CD14-positive monocyte (primary cell): ENCODE results near the gene GTF2H2C. TPM values are rescaled to one million over a fixed set of nuclear protein-coding genes. Genes with fewer than 3 reads are reported as not detected.
A peak's percentile ranks its signal among the peaks of the same experiment; 100 is the strongest.
"Not testable (repeated sequence)": the region's sequence is repeated elsewhere in the genome, so short reads cannot be mapped to it uniquely, and the experiment has no call there.

Experiments
- DNase-seq, 3 donors: peaks; one replicate each; pipeline ENCODE4 v3.0.0-alpha.2; 2011 to 2022
- H2AFZ ChIP-seq: 2 replicates; pipeline ENCODE4 v1.6.0; 2012; ENCODE audit warnings: mild to moderate bottlenecking, low read depth, low read length, inconsistent platforms; ENCODE audit not compliant: insufficient read depth, poor library complexity, severe bottlenecking
- H3K27ac ChIP-seq, 2 donors: 1 replicate in 1 of 2; 2 replicates in 1 of 2; pipeline ENCODE4 v1.5.1; 2012 to 2013; ENCODE audit warnings: low read length in 2 of 2, control low read depth in 1 of 2, inconsistent platforms in 1 of 2, low read depth in 1 of 2, mild to moderate bottlenecking in 1 of 2
- H3K27me3 ChIP-seq, 2 donors: one replicate each; pipeline versions ENCODE4 v1.6.0 to v1.6.1; 2011 to 2013; ENCODE audit warnings: low read length in 2 of 2; ENCODE audit not compliant: control insufficient read depth in 2 of 2, insufficient read depth in 2 of 2
- H3K36me3 ChIP-seq, 2 donors: replicated peaks in 1 of 2; 1 replicate in 1 of 2; 2 replicates in 1 of 2; pipeline versions ENCODE4 v1.5.1 to v1.6.1; 2012 to 2013; ENCODE audit warnings: low read length in 2 of 2, control low read depth in 1 of 2, inconsistent platforms in 1 of 2, mild to moderate bottlenecking in 1 of 2; ENCODE audit not compliant: insufficient read depth in 2 of 2, control insufficient read depth in 1 of 2
- H3K4me1 ChIP-seq, 2 donors: 1 replicate in 1 of 2; 2 replicates in 1 of 2; pipeline versions ENCODE4 v1.5.1 to v1.6.1; 2012 to 2013; ENCODE audit warnings: low read length in 2 of 2, control low read depth in 1 of 2, inconsistent platforms in 1 of 2, mild to moderate bottlenecking in 1 of 2, moderate library complexity in 1 of 2; ENCODE audit not compliant: insufficient read depth in 2 of 2, control insufficient read depth in 1 of 2
- H3K4me2 ChIP-seq: replicated peaks from 2 replicates; pipeline ENCODE3; 2012; ENCODE audit warnings: low read length, moderate library complexity, mild to moderate bottlenecking; ENCODE audit not compliant: poor library complexity, severe bottlenecking; ENCODE audit errors: extremely low read depth
- H3K4me3 ChIP-seq, 3 experiments: fragments of 200-600 bp in 1 of 3; sonication (generic) in 1 of 3; replicated peaks in 1 of 3; 1 replicate in 2 of 3; 2 replicates in 1 of 3; pipeline ENCODE4 v1.5.1; 2011 to 2013; ENCODE audit warnings: low read length in 3 of 3, mild to moderate bottlenecking in 3 of 3, control low read depth in 2 of 3, low read depth in 2 of 3, inconsistent platforms in 1 of 3, moderate library complexity in 1 of 3
- H3K79me2 ChIP-seq: 2 replicates; pipeline ENCODE4 v1.6.0; 2012; ENCODE audit warnings: mild to moderate bottlenecking, control low read depth, inconsistent platforms, low read length, moderate library complexity; ENCODE audit not compliant: insufficient read depth
- H3K9ac ChIP-seq: 2 replicates; pipeline ENCODE4 v1.6.0; 2017; ENCODE audit warnings: low read length, mild to moderate bottlenecking; ENCODE audit not compliant: insufficient read depth, poor library complexity, severe bottlenecking
- H3K9me3 ChIP-seq, 2 donors: replicated peaks in 1 of 2; 1 replicate in 1 of 2; 2 replicates in 1 of 2; pipeline versions ENCODE4 v1.5.1 to v1.6.1; 2012 to 2013; ENCODE audit warnings: low read length in 2 of 2, control low read depth in 1 of 2; ENCODE audit not compliant: control insufficient read depth in 1 of 2, insufficient read depth in 1 of 2
- H4K20me1 ChIP-seq: 2 replicates; pipeline ENCODE4 v1.6.0; 2012; ENCODE audit warnings: mild to moderate bottlenecking, low read length, control low read depth, moderate library complexity; ENCODE audit not compliant: insufficient read depth
- H3K27ac Mint-ChIP-seq, 7 donors: one replicate each; pipeline ENCODE4 v1.8.0; 2020; ENCODE audit warnings: mild to moderate bottlenecking in 7 of 7, mixed read lengths in 7 of 7, moderate library complexity in 6 of 7, inconsistent platforms in 2 of 7
- H3K27me3 Mint-ChIP-seq, 3 donors: one replicate each; pipeline ENCODE4 v1.8.0; 2021 to 2022; ENCODE audit warnings: low read depth in 3 of 3, mild to moderate bottlenecking in 3 of 3, mixed read lengths in 3 of 3, moderate library complexity in 3 of 3, inconsistent platforms in 1 of 3
- H3K36me3 Mint-ChIP-seq, 2 donors: one replicate each; pipeline ENCODE4 v1.8.0; 2020; ENCODE audit warnings: mixed read lengths in 2 of 2, inconsistent platforms in 1 of 2, mild to moderate bottlenecking in 1 of 2
- H3K4me1 Mint-ChIP-seq: one replicate; pipeline ENCODE4 v1.8.0; 2020; ENCODE audit warnings: mild to moderate bottlenecking, mixed read lengths
- H3K4me3 Mint-ChIP-seq, 2 donors: one replicate each; pipeline ENCODE4 v1.8.0; 2020; ENCODE audit warnings: mild to moderate bottlenecking in 2 of 2, mixed read lengths in 2 of 2, moderate library complexity in 1 of 2
- H3K9me3 Mint-ChIP-seq, 7 donors: one replicate each; pipeline ENCODE4 v1.8.0; 2020 to 2022; ENCODE audit warnings: mixed read lengths in 7 of 7, mild to moderate bottlenecking in 6 of 7, moderate library complexity in 6 of 7, inconsistent platforms in 2 of 7
- WGBS: methylation state at CpG from one replicate; pipeline ENCODE4 v1.1.5; 2013; ENCODE audit warnings: missing lambda C conversion rate; ENCODE audit not compliant: insufficient coverage; 5-methylcytosine and 5-hydroxymethylcytosine counted together
- intact Hi-C, 2 donors: fragments of 100-400 bp; cut with micrococcal nuclease; formaldehyde crosslinking; loops; one replicate each; pipeline versions ENCODE4 v1.15.0 to v1.15.1; 2023
- polyA minus RNA-seq: library from RNA; depleted of rRNA, polyadenylated mRNA; stranded (reverse); fragments of >200 nt; gene quantifications from 2 replicates; pipeline ENCODE4 v1.2.3, GENCODE V29; 2012
- polyA plus RNA-seq, 3 donors: library from polyadenylated mRNA; depleted of rRNA in 1 of 3; unstranded in 2 of 3; stranded (reverse) in 1 of 3; fragments of 300-500 nt in 2 of 3; fragments of >200 nt in 1 of 3; fragmentation: Illumina TruSeq in 2 of 3; gene quantifications; 1 replicate in 2 of 3; 2 replicates in 1 of 3; pipeline ENCODE4 v1.2.3, GENCODE V29; 2012 to 2021
- total RNA-seq, 12 experiments: library from RNA in 1 of 12; stranded (reverse) in 1 of 12; fragments of 120-200 nt in 1 of 12; gene quantifications; one replicate each; pipeline ENCODE4 v1.2.4 and lab custom pipeline; 2013 to 2026; ENCODE audit warnings: mixed read lengths in 6 of 12, inconsistent platforms in 1 of 12
- TF ChIP-seq, protein P1 (sequence below): fragments of 200-600 bp; IDR thresholded peaks from one replicate; pipeline ENCODE4 v1.8.0; 2022; ENCODE audit warnings: antibody characterized with exemption, mild to moderate bottlenecking

The GTF2H2C gene
- 34.7 TPM for total RNA-seq (2013)
- polyA plus RNA-seq, result 10 to 100 TPM; 11.0 to 14.4 (median 13.5) TPM
- 5.0 and 10.4 TPM in 2 replicates for polyA minus RNA-seq
- total RNA-seq (lab: John Stamatoyannopoulos, UW), result 0.59 to 4.7 (median 2.6) reads per million in 11 experiments

DNA sequence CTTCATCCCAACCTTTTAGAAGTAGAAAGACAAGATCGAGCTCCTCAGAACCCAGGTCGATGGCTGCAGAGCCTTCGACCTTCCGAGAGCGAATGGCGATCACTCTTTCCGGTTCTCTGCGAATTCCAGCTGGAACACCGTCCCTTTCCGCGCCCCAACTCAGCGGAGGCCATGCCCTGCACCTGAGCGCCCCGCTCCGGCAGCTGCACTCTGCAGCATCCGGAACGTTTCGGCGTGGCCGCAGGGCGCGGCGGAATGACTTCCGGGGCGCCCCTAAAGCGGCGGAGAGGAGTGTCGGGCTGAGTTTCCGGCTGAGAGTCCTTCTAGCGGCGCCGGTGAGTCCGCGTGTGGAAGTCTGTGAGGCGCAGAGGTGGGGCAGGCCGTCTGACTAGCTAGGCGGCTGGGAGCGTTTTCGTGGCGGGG is at the start of gene GTF2H2C:
Gene GTF2H2C, plus strand, starts transcription at position 284 of the 423 bp plus-strand sequence. CDS start 4,942 bp downstream, outside the sequence.
- DNase-seq, result peak; percentile 48 to 62 (median 61)
- H3K27me3 ChIP-seq, H3K9ac ChIP-seq, H3K27me3 Mint-ChIP-seq, H3K4me1 ChIP-seq, H3K36me3 ChIP-seq, H3K4me1 Mint-ChIP-seq, H3K79me2 ChIP-seq, H3K9me3 ChIP-seq, intact Hi-C loops, H4K20me1 ChIP-seq, H3K27ac ChIP-seq, H3K36me3 Mint-ChIP-seq, H3K9me3 Mint-ChIP-seq: not testable (repeated sequence)
- peak within 1 kb of the TSS; percentile 64 to 93 (median 75) for H3K27ac Mint-ChIP-seq
- Histone ChIP-seq H3K4me3 (peak within 1 kb of the TSS; percentile 38 to 66 (median 42)), H2AFZ (peak within 1 kb of the TSS; percentile 82), H3K4me2 (peak within 1 kb of the TSS; percentile 51)
- WGBS, result 0% methylated on average over 1 of the region's 40 CpGs
- peak within 1 kb of the TSS; percentile 88 to 92 for H3K4me3 Mint-ChIP-seq

DNA sequence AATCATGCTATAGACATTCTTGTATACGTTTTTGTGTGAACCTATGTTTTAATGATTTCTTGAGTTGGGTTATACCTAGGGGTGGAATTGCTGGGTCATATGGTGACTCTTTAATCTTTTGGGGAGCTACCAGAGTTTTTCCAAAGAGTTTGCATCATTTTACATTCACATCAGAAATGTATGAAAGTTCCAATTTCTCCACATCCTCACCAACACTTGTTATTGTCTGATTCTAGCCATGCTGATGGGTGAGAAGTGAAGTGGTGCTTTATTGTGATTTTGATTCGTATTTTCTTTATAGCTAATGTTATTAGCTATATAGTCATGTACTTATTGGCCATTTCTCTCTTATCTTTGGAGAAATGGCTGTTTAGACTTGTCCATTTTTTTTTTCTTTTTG is 49.3 kb upstream of the GTF2H2C start:
- Mint-ChIP-seq H3K4me3 (no peak overlapping the region), H3K9me3 (peaks cover 1 to 6% (median 3%) of the 10 kb centered on the region in 7 donors), H3K4me1 (peaks cover 6% of the 10 kb centered on the region), H3K27me3 (peaks cover 0 to 2% (median 0%) of the 10 kb centered on the region in 3 donors), H3K36me3 (no peaks in the 10 kb centered on the region), H3K27ac (no peak overlapping the region)
- Histone ChIP-seq H3K27me3 (no peaks in the 10 kb centered on the region), H4K20me1 (no peaks in the 10 kb centered on the region), H3K9ac (no peak overlapping the region), H3K79me2 (no peaks in the 10 kb centered on the region), H2AFZ (no peak overlapping the region), H3K4me2 (no peak overlapping the region), H3K9me3 (no peaks in the 10 kb centered on the region), H3K4me3 (no peak overlapping the region), H3K36me3 (no peaks in the 10 kb centered on the region), H3K27ac (no peak overlapping the region), H3K4me1 (no peaks in the 10 kb centered on the region)
- no peak for DNase-seq
- TF ChIP-seq, protein P1, sequence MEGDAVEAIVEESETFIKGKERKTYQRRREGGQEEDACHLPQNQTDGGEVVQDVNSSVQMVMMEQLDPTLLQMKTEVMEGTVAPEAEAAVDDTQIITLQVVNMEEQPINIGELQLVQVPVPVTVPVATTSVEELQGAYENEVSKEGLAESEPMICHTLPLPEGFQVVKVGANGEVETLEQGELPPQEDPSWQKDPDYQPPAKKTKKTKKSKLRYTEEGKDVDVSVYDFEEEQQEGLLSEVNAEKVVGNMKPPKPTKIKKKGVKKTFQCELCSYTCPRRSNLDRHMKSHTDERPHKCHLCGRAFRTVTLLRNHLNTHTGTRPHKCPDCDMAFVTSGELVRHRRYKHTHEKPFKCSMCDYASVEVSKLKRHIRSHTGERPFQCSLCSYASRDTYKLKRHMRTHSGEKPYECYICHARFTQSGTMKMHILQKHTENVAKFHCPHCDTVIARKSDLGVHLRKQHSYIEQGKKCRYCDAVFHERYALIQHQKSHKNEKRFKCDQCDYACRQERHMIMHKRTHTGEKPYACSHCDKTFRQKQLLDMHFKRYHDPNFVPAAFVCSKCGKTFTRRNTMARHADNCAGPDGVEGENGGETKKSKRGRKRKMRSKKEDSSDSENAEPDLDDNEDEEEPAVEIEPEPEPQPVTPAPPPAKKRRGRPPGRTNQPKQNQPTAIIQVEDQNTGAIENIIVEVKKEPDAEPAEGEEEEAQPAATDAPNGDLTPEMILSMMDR, result no peak
- no CpG with 5 or more reads among the region's 2 CpGs for WGBS
- intact Hi-C loops, result no loop called here
